Stimulated activated CD8-positive, alpha-beta memory T cell treated with anti-CD3 and anti-CD28 coated beads, Interleukin-4, amount 100 ng/mL, for 24 hours (primary cell): ENCODE data around the gene HHIPL1.

Source experiments
- DNase-seq: peaks from one replicate; pipeline ENCODE4 v3.0.0-alpha.2; 2020; ENCODE audit warnings: low read depth

The HHIPL1 gene

DNA sequence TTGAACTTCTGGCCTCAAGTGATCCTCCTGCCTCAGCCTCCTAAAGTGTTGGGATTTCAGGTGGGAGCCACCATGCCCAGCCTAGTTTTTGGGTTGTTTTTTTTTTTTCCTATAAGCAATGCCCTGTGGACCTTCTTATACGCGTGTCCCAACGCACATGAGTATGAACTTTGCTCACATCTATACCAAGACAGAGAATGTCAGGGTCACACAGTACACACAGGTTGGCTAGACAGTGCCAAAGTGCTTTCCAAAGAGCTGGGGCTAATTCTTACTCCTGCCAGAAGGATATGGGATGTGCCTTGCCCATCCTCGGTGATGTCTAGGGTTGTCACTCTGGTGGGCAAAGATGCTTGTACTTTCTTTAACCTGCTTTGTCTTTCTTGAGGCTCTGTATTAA lies 33.3 kb upstream of the HHIPL1 start:
- no peak for DNase-seq

GRCh38 chr14:99612071-99612737 lies 32.7 kb upstream of the HHIPL1 start:
- DNase-seq: no peak

GRCh38 chr14:99612738-99613330 lies 32.1 kb upstream of the HHIPL1 start:
- DNase-seq: no peak

GRCh38 chr14:99615497-99616157 lies 29.3 kb upstream of the HHIPL1 start:
- DNase-seq: no peak

DNA sequence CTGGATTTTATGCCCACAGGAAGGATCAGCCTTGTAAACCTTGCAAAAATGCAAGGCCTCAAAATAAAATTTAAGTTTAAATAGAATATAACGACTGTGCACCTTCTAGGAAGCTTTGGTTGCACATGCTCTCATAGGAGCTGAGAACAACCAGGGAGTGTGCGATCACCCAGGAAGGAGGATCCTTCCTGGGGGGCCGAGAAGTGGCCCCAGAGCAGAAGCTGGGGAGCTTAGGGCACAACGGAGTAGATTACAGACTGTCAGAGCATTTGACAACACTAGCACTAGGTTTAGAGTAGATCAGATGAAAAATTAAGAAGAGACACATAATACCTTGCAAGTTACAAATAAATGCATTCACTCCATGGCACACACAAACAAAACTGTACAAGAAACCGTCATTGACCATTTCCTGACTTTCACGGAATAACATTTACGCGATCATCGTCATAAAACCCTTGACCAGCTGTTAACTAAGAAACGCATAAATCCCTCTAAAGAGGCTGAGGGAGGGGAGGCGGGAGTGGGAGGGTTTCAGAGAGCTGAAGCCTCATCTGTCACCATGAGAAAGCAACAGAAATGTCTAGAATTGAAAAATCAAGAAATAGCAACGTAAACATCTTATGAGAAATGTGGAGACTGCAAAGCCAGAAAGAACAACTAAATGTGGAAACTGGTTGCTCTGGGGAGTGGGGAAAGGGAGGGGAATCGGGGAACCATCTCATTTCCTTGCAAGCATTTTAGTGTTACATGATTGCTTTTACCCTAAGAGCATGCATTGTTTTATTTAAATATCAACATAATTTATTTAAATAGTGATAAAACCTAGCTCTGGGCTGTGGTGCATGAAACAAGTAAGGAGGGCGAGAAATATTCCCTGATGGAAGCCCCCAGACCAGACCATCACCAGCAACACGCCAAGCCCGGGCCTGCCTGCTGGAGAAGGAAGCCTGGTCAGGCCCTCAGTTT lies 27.8 kb upstream of the HHIPL1 start:
- no peak for DNase-seq

DNA sequence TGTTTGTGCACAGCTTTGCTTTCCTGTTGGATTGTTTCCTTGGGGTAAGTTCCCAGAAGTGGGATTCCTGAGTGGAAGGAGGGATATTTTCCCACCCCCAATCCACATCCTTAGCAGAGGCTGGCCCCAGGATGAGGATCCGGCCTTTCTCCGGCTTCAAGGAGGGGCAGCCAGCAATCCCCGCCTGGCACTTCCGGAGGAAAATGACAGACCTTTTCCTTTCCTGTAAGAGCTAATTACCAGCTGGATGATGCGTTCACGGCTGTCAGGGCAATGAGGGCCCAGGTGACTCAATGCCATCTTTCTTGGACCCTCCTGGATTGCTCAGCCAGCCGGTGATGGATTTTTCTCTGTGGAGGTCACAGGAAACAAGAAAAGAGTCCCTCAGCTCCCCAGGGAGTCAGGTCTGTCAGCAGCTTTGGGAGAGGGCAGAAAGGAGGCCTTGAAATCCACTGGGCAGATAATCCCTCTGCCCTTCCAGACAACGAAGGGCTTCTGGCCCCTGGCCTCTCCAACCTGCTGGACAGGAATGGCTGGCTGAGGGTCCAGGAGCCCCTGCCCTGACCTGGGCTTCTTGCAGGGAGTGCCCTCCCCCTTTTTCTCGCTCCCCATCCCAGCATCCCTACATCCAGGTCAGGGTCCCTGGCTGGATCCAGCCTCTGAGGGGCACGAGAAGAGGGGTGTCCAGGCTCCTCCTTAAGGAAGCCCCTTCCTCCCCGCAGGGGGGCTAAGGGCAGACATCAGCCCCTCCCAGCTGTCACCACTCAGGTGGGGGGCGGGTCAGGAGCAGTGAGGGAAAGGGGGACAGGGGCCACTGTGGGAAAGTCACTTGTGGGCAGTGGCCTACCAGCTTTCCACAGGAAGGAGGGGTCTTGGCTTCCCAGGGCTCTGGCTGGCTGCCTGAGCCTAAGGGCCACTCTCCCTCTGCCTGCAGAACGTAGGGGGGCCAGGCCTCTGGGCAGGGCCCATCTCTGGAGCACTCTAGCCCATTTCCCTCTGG lies 24.8 kb upstream of the HHIPL1 start:
- DNase-seq: no peak

DNA sequence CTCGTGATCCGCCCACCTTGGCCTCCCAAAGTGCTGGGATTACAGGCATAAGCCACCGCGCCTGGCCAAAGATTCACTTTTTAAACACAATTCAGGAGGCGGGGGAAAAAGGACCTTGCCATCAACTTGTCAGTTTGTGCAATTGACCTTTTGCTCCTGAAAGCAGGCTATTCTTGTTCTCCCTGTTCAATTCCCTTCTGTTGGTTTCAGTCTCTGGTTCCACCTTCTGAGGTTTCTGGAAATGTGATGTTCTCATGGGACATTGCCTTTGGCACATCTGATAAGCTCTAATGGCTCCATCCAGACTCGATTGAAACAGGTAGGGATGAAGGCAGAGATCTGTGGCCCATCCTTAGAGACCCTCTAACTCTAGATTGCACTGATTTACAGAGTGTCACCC lies 23.0 kb upstream of the HHIPL1 start:
- no peak for DNase-seq

DNA sequence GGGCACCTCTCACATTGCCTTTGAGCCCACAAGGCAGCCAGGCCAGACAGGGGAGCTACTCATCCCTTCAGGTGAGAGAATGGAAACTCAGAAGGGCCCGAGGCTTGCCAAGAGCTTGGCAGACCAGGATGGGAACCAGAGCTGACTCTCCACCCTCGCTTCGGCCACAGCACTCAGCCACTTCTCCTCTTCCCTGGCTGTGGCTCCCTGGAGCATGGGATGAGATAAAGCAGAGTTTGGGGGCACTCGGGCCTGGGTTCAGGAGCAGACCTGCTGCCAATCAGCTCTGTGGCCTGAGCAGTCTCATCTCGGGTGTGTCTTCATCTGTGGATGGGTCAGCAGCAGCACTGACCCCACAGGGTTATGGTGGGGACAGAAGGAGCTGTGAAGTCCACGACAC lies 20.9 kb upstream of the HHIPL1 start:
- no peak for DNase-seq

GRCh38 chr14:99624971-99625370 lies 20.0 kb upstream of the HHIPL1 start:
- no peak for DNase-seq

- no peak for DNase-seq
Observed at GRCh38 chr14:99625476-99625875, 19.5 kb upstream of the HHIPL1 start.

DNA sequence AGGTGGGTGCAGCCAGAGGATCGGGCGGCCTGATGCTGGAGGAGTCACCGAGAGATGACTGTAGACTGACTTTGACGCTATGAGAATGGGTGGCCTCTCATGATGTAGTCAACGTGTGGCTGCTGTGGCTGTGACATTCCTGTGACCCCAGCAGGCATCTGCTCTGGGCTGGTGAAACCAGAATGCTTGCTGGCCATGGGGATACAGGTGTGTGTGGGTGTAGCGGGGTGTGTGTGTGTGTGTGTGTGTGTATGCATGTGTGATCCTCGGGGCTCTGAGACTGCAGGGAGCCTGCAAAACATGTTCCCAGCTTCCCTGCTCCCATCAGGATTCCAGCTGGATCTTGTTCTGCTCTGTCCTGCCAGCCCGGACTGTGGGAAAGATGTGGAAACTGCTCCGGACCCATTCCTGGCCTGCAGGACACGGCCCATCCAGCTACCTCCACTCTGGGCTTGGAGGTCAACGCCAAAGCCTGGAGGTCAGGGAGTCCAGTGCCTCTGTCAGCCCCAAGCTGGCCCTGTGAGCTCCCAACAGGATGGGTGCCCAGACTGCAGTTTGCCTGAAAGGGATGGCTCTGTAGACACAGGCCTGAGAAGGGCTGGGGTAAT lies 18.8 kb upstream of the HHIPL1 start:
- no peak for DNase-seq

GRCh38 chr14:99627100-99627499 lies 17.8 kb upstream of the HHIPL1 start:
- no peak for DNase-seq

GRCh38 chr14:99627510-99628381 lies 17.2 kb upstream of the HHIPL1 start:
- no peak for DNase-seq

- DNase-seq: peak; percentile 31
Observed at GRCh38 chr14:99628887-99629618, 15.9 kb upstream of the HHIPL1 start.

- no peak for DNase-seq
Observed at GRCh38 chr14:99630202-99630601, 14.7 kb upstream of the HHIPL1 start.

GRCh38 chr14:99632410-99633035 lies 12.4 kb upstream of the HHIPL1 start:
- no peak for DNase-seq

DNA sequence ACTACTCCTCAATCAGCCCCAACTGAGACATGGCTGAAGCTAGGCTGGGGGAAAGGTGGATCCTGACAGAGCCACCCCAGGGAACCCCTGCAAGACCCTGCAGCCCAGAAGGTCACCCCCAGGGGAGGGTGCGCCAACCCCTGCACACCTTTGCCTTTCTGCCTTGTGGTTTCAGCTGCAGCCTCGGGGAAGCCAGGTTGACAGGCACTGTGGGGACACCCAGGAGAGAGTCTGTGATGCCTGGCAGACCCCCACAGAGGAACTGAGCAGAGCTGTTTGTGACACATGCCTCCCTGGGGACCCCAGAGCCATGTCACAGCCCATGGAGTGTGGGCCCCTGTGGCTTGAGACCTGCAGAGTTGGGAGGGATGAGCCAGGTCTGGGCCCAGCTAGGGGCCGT lies 11.8 kb upstream of the HHIPL1 start:
- DNase-seq: no peak

GRCh38 chr14:99633918-99634317 lies 11.0 kb upstream of the HHIPL1 start:
- no peak for DNase-seq

DNA sequence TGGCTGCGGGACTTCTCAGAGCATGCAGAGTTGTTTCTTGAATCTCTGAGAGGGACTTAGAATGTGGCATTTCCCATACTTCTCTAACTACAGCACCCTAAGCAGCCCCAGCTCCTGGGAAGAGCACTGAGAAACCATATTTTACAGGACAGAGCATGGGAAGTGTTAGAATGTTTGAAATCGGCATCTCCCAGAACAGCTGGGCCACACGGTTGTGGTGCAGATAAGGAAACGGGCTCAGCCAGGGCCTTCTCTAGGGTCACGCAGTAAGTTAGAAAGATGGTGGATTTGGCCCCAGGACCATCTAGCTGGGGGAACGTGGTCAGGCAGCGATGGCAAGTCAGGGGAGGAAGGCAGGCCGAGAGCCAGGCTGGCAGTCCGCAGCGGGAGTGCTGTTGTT lies 10.5 kb upstream of the HHIPL1 start:
- no peak for DNase-seq
